RWPE2 (cell line): Measurements from ENCODE around the gene CFAP410.

ENCODE experiments used
- ATAC-seq: fragments of 200-7000 bp; cut with Tn5 transposase; 3 replicates; pipeline ENCODE4 v1.9.1; 2021; ENCODE audit warnings: low read depth
- DNase-seq: peaks from one replicate; pipeline ENCODE4 v3.0.0-alpha.2; 2020; ENCODE audit warnings: low spot score
- H3K27ac ChIP-seq: fragments of 450-650 bp; 2 replicates; pipeline ENCODE4 v1.5.1; 2017; ENCODE audit warnings: mild to moderate bottlenecking; ENCODE audit not compliant: poor library complexity, severe bottlenecking
- H3K27me3 ChIP-seq: fragments of 250-450 bp; sonication (Bioruptor Pico); 2 replicates; pipeline ENCODE4 v1.5.1; 2021; ENCODE audit warnings: mild to moderate bottlenecking, moderate library complexity; ENCODE audit not compliant: insufficient read depth, poor library complexity, severe bottlenecking
- H3K36me3 ChIP-seq: fragments of 250-450 bp; sonication (Bioruptor Pico); 2 replicates; pipeline ENCODE4 v1.5.1; 2020; ENCODE audit warnings: low read depth, mild to moderate bottlenecking, moderate library complexity
- H3K4me1 ChIP-seq: fragments of 250-450 bp; sonication (Bioruptor Pico); 2 replicates; pipeline ENCODE4 v1.5.1; 2021; ENCODE audit warnings: mild to moderate bottlenecking, moderate library complexity; ENCODE audit not compliant: insufficient read depth, poor library complexity, severe bottlenecking
- H3K4me3 ChIP-seq: fragments of 250-450 bp; sonication (Bioruptor Pico); 2 replicates; pipeline ENCODE4 v1.5.1; 2021; ENCODE audit warnings: mild to moderate bottlenecking, moderate library complexity; ENCODE audit not compliant: severe bottlenecking
- H3K9me3 ChIP-seq: fragments of 250-450 bp; sonication (Bioruptor Pico); 2 replicates; pipeline ENCODE4 v1.5.1; 2021; ENCODE audit warnings: mild to moderate bottlenecking, moderate library complexity; ENCODE audit not compliant: severe bottlenecking
- TF ChIP-seq, protein P1 (sequence below): fragments of 450-650 bp; IDR thresholded peaks from one replicate; pipeline ENCODE4 v1.5.1; 2017; ENCODE audit warnings: mild to moderate bottlenecking, moderate library complexity; ENCODE audit not compliant: poor library complexity, severe bottlenecking

Gene CFAP410

GRCh38 chr21:44330698-44331097 lies 8.5 kb downstream of the CFAP410 start:
- TF ChIP-seq, protein P1, sequence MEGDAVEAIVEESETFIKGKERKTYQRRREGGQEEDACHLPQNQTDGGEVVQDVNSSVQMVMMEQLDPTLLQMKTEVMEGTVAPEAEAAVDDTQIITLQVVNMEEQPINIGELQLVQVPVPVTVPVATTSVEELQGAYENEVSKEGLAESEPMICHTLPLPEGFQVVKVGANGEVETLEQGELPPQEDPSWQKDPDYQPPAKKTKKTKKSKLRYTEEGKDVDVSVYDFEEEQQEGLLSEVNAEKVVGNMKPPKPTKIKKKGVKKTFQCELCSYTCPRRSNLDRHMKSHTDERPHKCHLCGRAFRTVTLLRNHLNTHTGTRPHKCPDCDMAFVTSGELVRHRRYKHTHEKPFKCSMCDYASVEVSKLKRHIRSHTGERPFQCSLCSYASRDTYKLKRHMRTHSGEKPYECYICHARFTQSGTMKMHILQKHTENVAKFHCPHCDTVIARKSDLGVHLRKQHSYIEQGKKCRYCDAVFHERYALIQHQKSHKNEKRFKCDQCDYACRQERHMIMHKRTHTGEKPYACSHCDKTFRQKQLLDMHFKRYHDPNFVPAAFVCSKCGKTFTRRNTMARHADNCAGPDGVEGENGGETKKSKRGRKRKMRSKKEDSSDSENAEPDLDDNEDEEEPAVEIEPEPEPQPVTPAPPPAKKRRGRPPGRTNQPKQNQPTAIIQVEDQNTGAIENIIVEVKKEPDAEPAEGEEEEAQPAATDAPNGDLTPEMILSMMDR, result no peak
- Histone ChIP-seq H3K27ac (no peak overlapping the region), H3K9me3 (no peaks in the 10 kb centered on the region), H3K27me3 (no peaks in the 10 kb centered on the region), H3K36me3 (no peaks in the 10 kb centered on the region), H3K4me1 (no peaks in the 10 kb centered on the region), H3K4me3 (no peak overlapping the region)
- DNase-seq (no peak), ATAC-seq (no peak)

DNA sequence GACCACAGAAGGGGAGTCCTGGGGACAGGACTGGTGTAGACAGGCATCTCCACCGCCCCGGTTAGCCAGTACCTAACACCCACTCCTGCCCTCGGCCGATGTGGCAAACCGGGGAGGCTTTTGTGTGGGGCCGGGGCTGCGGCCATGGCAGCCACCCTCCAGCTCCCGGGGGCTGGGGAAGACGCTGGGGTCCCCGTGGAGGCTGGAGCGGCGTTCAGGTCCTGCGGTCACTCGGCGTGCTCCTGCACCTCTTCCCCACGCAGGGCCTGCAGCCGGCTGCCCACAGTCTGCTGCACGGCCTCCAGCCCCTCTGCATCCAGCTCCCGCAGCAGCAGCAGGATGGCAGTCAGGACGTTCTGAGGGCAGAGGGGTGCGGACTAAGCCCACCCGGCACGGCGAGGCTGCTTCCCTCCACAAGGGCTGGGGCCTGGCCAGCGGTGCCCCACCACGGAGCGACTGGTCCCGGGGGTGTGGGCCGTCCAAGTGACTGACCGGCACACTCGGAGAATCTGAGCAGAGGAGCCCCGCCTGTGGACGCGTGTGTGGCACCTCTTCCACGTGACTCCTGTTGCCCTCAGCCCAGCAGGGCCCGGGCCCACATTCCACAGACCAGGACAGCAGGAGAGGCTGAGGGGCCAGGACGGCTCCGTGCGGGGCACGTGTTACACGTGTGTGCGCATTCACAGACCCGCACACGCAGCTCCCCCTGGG lies 9.1 kb downstream of the CFAP410 start:
- no peaks in the 10 kb centered on the region for H3K4me1 ChIP-seq
- no peak for DNase-seq
- H3K27me3 ChIP-seq, result no peaks in the 10 kb centered on the region
- H3K9me3 ChIP-seq, result no peaks in the 10 kb centered on the region
- no peak overlapping the region for H3K27ac ChIP-seq
- peak; percentile 2; the same call in 1 of the 3 replicates for ATAC-seq
- no peaks in the 10 kb centered on the region; the same call in 1 of the 2 replicates for H3K36me3 ChIP-seq
- TF ChIP-seq, protein P1, result no peak
- no peak overlapping the region for H3K4me3 ChIP-seq

- Histone ChIP-seq H3K27me3 (no peaks in the 10 kb centered on the region), H3K27ac (no peak overlapping the region), H3K36me3 (peaks cover 7% of the 10 kb centered on the region; the same call in 1 of the 2 replicates), H3K9me3 (no peaks in the 10 kb centered on the region), H3K4me1 (no peaks in the 10 kb centered on the region), H3K4me3 (no peak overlapping the region)
- no peak for ATAC-seq
- DNase-seq, result no peak
- TF ChIP-seq, protein P1, result no peak
Measured at GRCh38 chr21:44329086-44329889, 9.9 kb downstream of the CFAP410 start.

DNA sequence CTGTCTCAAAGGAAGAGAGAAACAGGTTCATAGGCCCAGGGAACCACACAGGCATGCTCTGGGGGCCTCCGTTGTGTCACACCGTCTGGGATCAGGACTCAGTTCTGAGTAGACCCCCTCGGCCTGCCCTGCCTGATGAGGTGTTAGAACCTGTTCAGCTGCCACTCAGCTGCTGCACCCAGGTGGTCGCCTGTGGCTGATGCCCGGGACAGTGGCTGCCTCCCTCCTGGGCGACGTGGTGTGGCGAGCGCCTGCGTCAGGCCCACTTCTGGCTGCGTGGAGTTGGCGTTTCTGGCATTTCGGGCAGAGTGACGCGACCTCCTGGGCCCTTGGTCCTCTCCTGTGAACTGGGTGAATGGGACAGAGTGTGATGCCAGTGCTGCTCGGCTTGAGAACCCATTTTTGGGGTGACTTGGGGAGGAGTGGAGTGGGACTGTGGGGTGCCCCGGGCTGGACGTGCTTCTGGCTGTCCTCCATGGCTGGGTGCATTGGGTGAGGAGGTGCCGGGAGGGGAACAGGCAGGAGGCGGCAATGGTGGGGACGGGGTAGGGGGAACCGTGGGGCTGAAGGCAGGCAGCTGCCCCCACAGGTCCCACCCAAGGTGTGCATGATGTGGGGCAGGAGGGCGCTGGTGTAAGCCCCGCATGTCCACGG lies 10.8 kb downstream of the CFAP410 start:
- H3K27ac ChIP-seq, result no peak overlapping the region
- no peak for ATAC-seq
- no peaks in the 10 kb centered on the region for H3K4me1 ChIP-seq

More for the DNA sequence above, 10.8 kb downstream of the CFAP410 start:
- H3K9me3 ChIP-seq, result no peaks in the 10 kb centered on the region
- TF ChIP-seq, protein P1, result no peak
- no peaks in the 10 kb centered on the region for H3K27me3 ChIP-seq
- H3K36me3 ChIP-seq, result peaks cover 11% of the 10 kb centered on the region
- no peak for DNase-seq
- H3K4me3 ChIP-seq, result no peak overlapping the region
